CD4-positive, alpha-beta T cell treated with Interleukin-1 beta for 1 hour (primary cell): ENCODE data around the gene SHISAL2A.

Source experiments
- DNase-seq, 2 donors: peaks; one replicate each; pipeline ENCODE4 v3.0.0-alpha.2; 2020 to 2022

SHISAL2A gene

GRCh38 chr1:52623812-52624211, 9.2 kb upstream of the SHISAL2A start:
- DNase-seq = no peak

- DNase-seq = no peak
These were observed 5.9 kb upstream of the SHISAL2A start for GRCh38 chr1:52627028-52627427.

- DNase-seq = no peak
These were observed 4.2 kb upstream of the SHISAL2A start for GRCh38 chr1:52628614-52629324.

- DNase-seq = no peak
These were observed 3.7 kb upstream of the SHISAL2A start for GRCh38 chr1:52629325-52629643.

GRCh38 chr1:52629667-52630066, 3.3 kb upstream of the SHISAL2A start:
- no peak for DNase-seq

GRCh38 chr1:52631759-52632331, 1.1 kb upstream of the SHISAL2A start:
- DNase-seq = peak; percentile 8 to 14

GRCh38 chr1:52633291-52633754, 355 bp downstream of the SHISAL2A start:
- DNase-seq = peak; percentile 42 to 44

GRCh38 chr1:52634111-52634510, 1.1 kb downstream of the SHISAL2A start:
- peak; percentile 10 to 27 for DNase-seq

- peak in 1 of 2 donors; percentile 63 for DNase-seq
These were observed 2.5 kb downstream of the SHISAL2A start for GRCh38 chr1:52635321-52636089.

GRCh38 chr1:52636721-52637695, 4.0 kb downstream of the SHISAL2A start:
- DNase-seq = peak; percentile 86 to 89

GRCh38 chr1:52637946-52638345, 5.0 kb downstream of the SHISAL2A start:
- no peak for DNase-seq

- no peak for DNase-seq
These were observed 7.7 kb downstream of the SHISAL2A start for GRCh38 chr1:52640697-52641096.

GRCh38 chr1:52641307-52641706, 8.3 kb downstream of the SHISAL2A start:
- DNase-seq = peak; percentile 8 to 58

GRCh38 chr1:52645261-52645660, 12.3 kb downstream of the SHISAL2A start:
- DNase-seq = no peak

- DNase-seq = no peak
These were observed 18.9 kb downstream of the SHISAL2A start for GRCh38 chr1:52651904-52652303.

GRCh38 chr1:52653207-52653849, 20.4 kb downstream of the SHISAL2A start:
- DNase-seq = no peak

- no peak for DNase-seq
These were observed 21.1 kb downstream of the SHISAL2A start for GRCh38 chr1:52654063-52654462.

GRCh38 chr1:52657702-52658101, 24.7 kb downstream of the SHISAL2A start:
- DNase-seq = no peak

GRCh38 chr1:52658795-52659194, 25.8 kb downstream of the SHISAL2A start:
- no peak for DNase-seq

GRCh38 chr1:52659356-52659755, 26.4 kb downstream of the SHISAL2A start:
- DNase-seq = no peak

GRCh38 chr1:52659851-52660596, 27.1 kb downstream of the SHISAL2A start:
- no peak for DNase-seq
